PC-3 (cell line): ENCODE results near the gene TFAP2B.

ENCODE experiments used
- EZH2 ChIP-seq: fragments of 300-600 bp; sonication (generic); IDR thresholded peaks from one replicate; pipeline ENCODE4 v1.6.1; 2017; ENCODE audit warnings: antibody characterized with exemption, mild to moderate bottlenecking, low read length; ENCODE audit not compliant: unreplicated experiment
- TF ChIP-seq, protein P1 (sequence below): fragments of 300-600 bp; sonication (generic); conservative IDR thresholded peaks from 2 replicates; pipeline ENCODE4 v1.5.1; 2017; ENCODE audit warnings: antibody characterized with exemption, low read depth, mild to moderate bottlenecking, low read length

DNA sequence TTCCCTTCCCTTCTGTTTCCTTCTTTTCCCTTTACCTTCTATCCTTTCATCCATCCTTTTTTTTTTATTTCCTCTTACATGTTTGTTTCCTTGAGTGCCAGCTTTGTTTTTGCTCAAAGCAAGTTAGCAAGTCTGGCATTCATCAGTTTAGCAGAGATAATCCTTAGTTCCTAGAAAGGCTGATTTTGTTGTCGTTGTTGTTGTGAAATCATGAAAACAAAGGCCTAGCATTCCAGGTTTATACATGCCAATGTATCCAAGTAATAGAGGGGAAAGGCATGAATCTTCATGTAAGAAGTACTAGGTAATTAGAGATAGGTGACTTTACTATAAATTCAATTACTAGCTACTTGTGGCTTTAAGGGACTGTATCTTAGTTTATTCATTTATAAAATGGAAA is 45.9 kb downstream of the TFAP2B start:
- TF ChIP-seq, protein P1, sequence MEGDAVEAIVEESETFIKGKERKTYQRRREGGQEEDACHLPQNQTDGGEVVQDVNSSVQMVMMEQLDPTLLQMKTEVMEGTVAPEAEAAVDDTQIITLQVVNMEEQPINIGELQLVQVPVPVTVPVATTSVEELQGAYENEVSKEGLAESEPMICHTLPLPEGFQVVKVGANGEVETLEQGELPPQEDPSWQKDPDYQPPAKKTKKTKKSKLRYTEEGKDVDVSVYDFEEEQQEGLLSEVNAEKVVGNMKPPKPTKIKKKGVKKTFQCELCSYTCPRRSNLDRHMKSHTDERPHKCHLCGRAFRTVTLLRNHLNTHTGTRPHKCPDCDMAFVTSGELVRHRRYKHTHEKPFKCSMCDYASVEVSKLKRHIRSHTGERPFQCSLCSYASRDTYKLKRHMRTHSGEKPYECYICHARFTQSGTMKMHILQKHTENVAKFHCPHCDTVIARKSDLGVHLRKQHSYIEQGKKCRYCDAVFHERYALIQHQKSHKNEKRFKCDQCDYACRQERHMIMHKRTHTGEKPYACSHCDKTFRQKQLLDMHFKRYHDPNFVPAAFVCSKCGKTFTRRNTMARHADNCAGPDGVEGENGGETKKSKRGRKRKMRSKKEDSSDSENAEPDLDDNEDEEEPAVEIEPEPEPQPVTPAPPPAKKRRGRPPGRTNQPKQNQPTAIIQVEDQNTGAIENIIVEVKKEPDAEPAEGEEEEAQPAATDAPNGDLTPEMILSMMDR, result no peak
- no peak for TF ChIP-seq EZH2
